Measurements from ENCODE around the gene FPR1.

- no peak for TF ChIP-seq CTCF (IDR thresholded peaks at IDR 0.05; ENCODE audit: borderline replicate concordance, extremely low read depth, low read length, poor library complexity, severe bottlenecking)
- no peak for TF ChIP-seq EZH2 (IDR thresholded peaks at IDR 0.05; ENCODE audit: borderline replicate concordance, low read depth, low read length, severe bottlenecking)
Measured at GRCh38 chr19:51726049-51726448, 25.6 kb downstream of the FPR1 start.
